Neural progenitor cell (in vitro differentiated cells): ENCODE data around the gene YWHAB. TPM values are rescaled to one million over a fixed set of nuclear protein-coding genes. Genes with fewer than 3 reads are reported as not detected.

ENCODE experiments used
- DNase-seq: peaks from one replicate; pipeline ENCODE4 v3.0.0-alpha.2; 2016; ENCODE audit warnings: low spot score
- H2AFZ ChIP-seq: fragments of 200-600 bp; sonication (generic); replicated peaks from 2 replicates; pipeline ENCODE4 v1.6.1; 2016; ENCODE audit warnings: antibody characterized with exemption
- H3F3A ChIP-seq: fragments of 200-600 bp; sonication (generic); 2 replicates; pipeline ENCODE4 v1.6.1; 2016; ENCODE audit warnings: antibody characterized with exemption, low read depth
- H3K27ac ChIP-seq: fragments of 200-600 bp; sonication (generic); 2 replicates; pipeline ENCODE4 v1.5.1; 2016; ENCODE audit warnings: mild to moderate bottlenecking
- H3K27me3 ChIP-seq: fragments of 200-600 bp; sonication (generic); 2 replicates; pipeline ENCODE4 v1.6.1; 2016; ENCODE audit warnings: mild to moderate bottlenecking, moderate library complexity
- H3K36me3 ChIP-seq: fragments of 200-600 bp; sonication (generic); 2 replicates; pipeline ENCODE4 v1.5.1; 2016
- H3K4me1 ChIP-seq: fragments of 200-600 bp; sonication (generic); 2 replicates; pipeline ENCODE4 v1.6.1; 2016; ENCODE audit warnings: mixed run types
- H3K4me2 ChIP-seq: fragments of 200-600 bp; sonication (generic); 2 replicates; pipeline ENCODE4 v1.6.1; 2016
- H3K4me3 ChIP-seq: fragments of 200-600 bp; sonication (generic); 2 replicates; pipeline ENCODE4 v1.5.1; 2016
- H3K79me2 ChIP-seq: fragments of 200-600 bp; sonication (generic); 2 replicates; pipeline ENCODE4 v1.6.1; 2016; ENCODE audit warnings: low read depth
- H3K9ac ChIP-seq: fragments of 200-600 bp; sonication (generic); 2 replicates; pipeline ENCODE4 v1.6.1; 2016
- H3K9me3 ChIP-seq: fragments of 200-600 bp; sonication (generic); 2 replicates; pipeline ENCODE4 v1.5.1; 2016; ENCODE audit warnings: low read depth
- H4K20me1 ChIP-seq: fragments of 200-600 bp; sonication (generic); 2 replicates; pipeline ENCODE4 v1.6.1; 2016; ENCODE audit warnings: low read depth
- H3K27ac Mint-ChIP-seq: 3 replicates; pipeline ENCODE4 v1.8.0; 2021; ENCODE audit warnings: mixed read lengths
- H3K27me3 Mint-ChIP-seq: 2 replicates; pipeline ENCODE4 v1.8.0; 2022; ENCODE audit warnings: low read depth, mild to moderate bottlenecking, inconsistent platforms, moderate library complexity, mixed read lengths; ENCODE audit not compliant: insufficient read depth
- H3K36me3 Mint-ChIP-seq: 3 replicates; pipeline ENCODE4 v1.8.0; 2021; ENCODE audit warnings: mixed read lengths
- H3K4me1 Mint-ChIP-seq: 3 replicates; pipeline ENCODE4 v1.8.0; 2021; ENCODE audit warnings: mixed read lengths
- H3K4me3 Mint-ChIP-seq: 3 replicates; pipeline ENCODE4 v1.8.0; 2021; ENCODE audit warnings: mild to moderate bottlenecking, moderate library complexity, mixed read lengths
- H3K9me3 Mint-ChIP-seq: 3 replicates; pipeline ENCODE4 v1.8.0; 2020; ENCODE audit warnings: mixed read lengths
- CTCF ChIP-seq: fragments of 200-600 bp; sonication (generic); IDR thresholded peaks from 2 replicates; pipeline ENCODE4 v1.5.1; 2017; ENCODE audit warnings: antibody characterized with exemption, mild to moderate bottlenecking
- EZH2 ChIP-seq: fragments of 200-600 bp; sonication (generic); IDR thresholded peaks from 2 replicates; pipeline ENCODE4 v1.6.1; 2017; ENCODE audit warnings: antibody characterized with exemption, mild to moderate bottlenecking, moderate library complexity
- EZH2phosphoT487 ChIP-seq: fragments of 200-600 bp; sonication (generic); IDR thresholded peaks from 2 replicates; pipeline ENCODE4 v1.6.1; 2017; ENCODE audit warnings: antibody characterized with exemption
- total RNA-seq: library from RNA; depleted of rRNA; stranded (reverse); fragments of >200 nt; gene quantifications from 2 replicates; pipeline ENCODE4 v1.2.3, GENCODE V29; 2015; ENCODE audit warnings: low replicate concordance

YWHAB gene
- total RNA-seq, 1 donor from 2014 or later: 107 TPM

GRCh38 chr20:44950368-44950767, 64.9 kb downstream of the YWHAB start:
- Histone ChIP-seq H3K36me3 (no peaks in the 10 kb centered on the region), H4K20me1 (no peaks in the 10 kb centered on the region), H3K4me1 (no peaks in the 10 kb centered on the region)

GRCh38 chr20:44952731-44953130, 67.2 kb downstream of the YWHAB start:
- H4K20me1 ChIP-seq: no peaks in the 10 kb centered on the region
- H3K9me3 Mint-ChIP-seq: no peaks in the 10 kb centered on the region

More at GRCh38 chr20:44950368-44950767, 64.9 kb downstream of the YWHAB start:
- Histone ChIP-seq H3K27me3 (no peaks in the 10 kb centered on the region), H3K4me2 (no peak overlapping the region), H3K79me2 (no peaks in the 10 kb centered on the region), H3K27ac (no peak overlapping the region), H3K4me3 (no peak overlapping the region), H3K9me3 (no peaks in the 10 kb centered on the region), H3K9ac (no peak overlapping the region), H3F3A (no peaks in the 10 kb centered on the region), H2AFZ (no peak overlapping the region)
- TF ChIP-seq CTCF (no peak), EZH2 (no peak), EZH2phosphoT487 (no peak)
- no peaks in the 10 kb centered on the region for H3K4me1 Mint-ChIP-seq
- H3K27me3 Mint-ChIP-seq: no peaks in the 10 kb centered on the region
- no peak overlapping the region for H3K4me3 Mint-ChIP-seq
- no peak for DNase-seq
- no peak overlapping the region for H3K27ac Mint-ChIP-seq
- H3K36me3 Mint-ChIP-seq: peaks cover 40% of the 10 kb centered on the region
- no peaks in the 10 kb centered on the region for H3K9me3 Mint-ChIP-seq

GRCh38 chr20:44954211-44954610, 68.7 kb downstream of the YWHAB start:
- no peak overlapping the region for H2AFZ ChIP-seq
- H3K9me3 ChIP-seq: no peaks in the 10 kb centered on the region
- Mint-ChIP-seq H3K36me3 (peaks cover 35% of the 10 kb centered on the region), H3K4me3 (no peak overlapping the region), H3K27ac (no peak overlapping the region), H3K27me3 (no peaks in the 10 kb centered on the region), H3K9me3 (no peaks in the 10 kb centered on the region), H3K4me1 (peaks cover 11% of the 10 kb centered on the region)
- H3K79me2 ChIP-seq: peaks cover 22% of the 10 kb centered on the region
- H3K4me1 ChIP-seq: peaks cover 11% of the 10 kb centered on the region
- no peak overlapping the region for H3K9ac ChIP-seq
- DNase-seq: no peak
- H3K27ac ChIP-seq: no peak overlapping the region
- TF ChIP-seq EZH2phosphoT487: no peak
- TF ChIP-seq CTCF: no peak
- TF ChIP-seq EZH2: no peak
- H3K36me3 ChIP-seq: no peaks in the 10 kb centered on the region
- peaks cover 12% of the 10 kb centered on the region for H4K20me1 ChIP-seq
- no peak overlapping the region for H3K4me2 ChIP-seq
- no peak overlapping the region for H3K4me3 ChIP-seq
- H3K27me3 ChIP-seq: no peaks in the 10 kb centered on the region
- H3F3A ChIP-seq: no peaks in the 10 kb centered on the region

More at GRCh38 chr20:44952731-44953130, 67.2 kb downstream of the YWHAB start:
- Mint-ChIP-seq H3K27me3 (no peaks in the 10 kb centered on the region), H3K36me3 (peaks cover 37% of the 10 kb centered on the region), H3K4me1 (no peaks in the 10 kb centered on the region), H3K27ac (no peak overlapping the region), H3K4me3 (no peak overlapping the region)
- TF ChIP-seq EZH2phosphoT487 (no peak), EZH2 (no peak), CTCF (no peak)
- Histone ChIP-seq H3K9ac (no peak overlapping the region), H3F3A (no peaks in the 10 kb centered on the region), H3K4me3 (no peak overlapping the region), H3K4me2 (no peak overlapping the region), H3K9me3 (no peaks in the 10 kb centered on the region), H3K36me3 (no peaks in the 10 kb centered on the region), H3K4me1 (no peaks in the 10 kb centered on the region), H3K27ac (no peak overlapping the region), H3K27me3 (no peaks in the 10 kb centered on the region), H2AFZ (no peak overlapping the region), H3K79me2 (peaks cover 7% of the 10 kb centered on the region)
- DNase-seq: no peak

GRCh38 chr20:44955270-44955669, 69.8 kb downstream of the YWHAB start:
- peaks cover 30% of the 10 kb centered on the region for H3K36me3 Mint-ChIP-seq
- Histone ChIP-seq H3K27me3 (no peaks in the 10 kb centered on the region), H2AFZ (no peak overlapping the region), H4K20me1 (peaks cover 14% of the 10 kb centered on the region), H3K4me2 (no peak overlapping the region), H3K4me1 (peaks cover 13% of the 10 kb centered on the region), H3K27ac (no peak overlapping the region), H3K79me2 (peaks cover 31% of the 10 kb centered on the region), H3F3A (no peaks in the 10 kb centered on the region), H3K9me3 (no peaks in the 10 kb centered on the region), H3K4me3 (no peak overlapping the region), H3K36me3 (no peaks in the 10 kb centered on the region), H3K9ac (no peak overlapping the region)
- DNase-seq: no peak
- TF ChIP-seq EZH2phosphoT487: no peak
- TF ChIP-seq CTCF: no peak
- no peak for TF ChIP-seq EZH2
- peaks cover 16% of the 10 kb centered on the region for H3K4me1 Mint-ChIP-seq
- no peak overlapping the region for H3K4me3 Mint-ChIP-seq
- H3K27ac Mint-ChIP-seq: no peak overlapping the region
- no peaks in the 10 kb centered on the region for H3K27me3 Mint-ChIP-seq
- no peaks in the 10 kb centered on the region for H3K9me3 Mint-ChIP-seq
